ENCODE data around the gene ABCC4. TPM values are rescaled to one million over a fixed set of nuclear protein-coding genes. Genes with fewer than 3 reads are reported as not detected.

ABCC4 gene
- total RNA-seq, 2 donors from 2014 or later = 2.8 to 12.2 TPM

DNA sequence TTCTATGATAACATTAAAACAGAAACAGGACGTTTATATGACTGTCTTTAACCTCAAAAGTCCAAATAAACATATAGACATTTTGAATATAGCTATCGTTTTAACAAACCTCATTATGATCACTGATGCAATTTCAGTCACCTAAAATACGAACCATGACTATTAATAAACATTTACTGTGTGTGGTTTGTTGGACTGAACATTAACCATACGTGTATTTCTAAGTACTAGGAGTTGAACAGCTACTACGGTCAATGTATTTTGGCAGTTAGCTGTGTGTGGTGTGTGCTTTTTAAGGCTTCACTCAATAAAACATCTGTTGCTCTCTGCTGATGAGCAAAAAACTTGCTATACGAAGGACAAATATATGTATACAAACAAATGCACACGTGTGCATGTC, 281.4 kb downstream of the ABCC4 start:
- H3K4me1 ChIP-seq (ENCODE audit: control insufficient read depth in 1 of 2, low read depth in 2 of 2) = no peaks in the 10 kb centered on the region
- H3K4me3 ChIP-seq = no peak overlapping the region
- no peak for DNase-seq (ENCODE audit: low spot score)
- H3K36me3 ChIP-seq = no peaks in the 10 kb centered on the region
- no peak for TF ChIP-seq CTCF (IDR thresholded peaks at IDR 0.05)
- no peak overlapping the region for H3K27ac ChIP-seq
- ATAC-seq (ENCODE audit: insufficient number of reproducible peaks, low FRiP score, low read depth) = no peak
- H3K9me3 ChIP-seq = no peaks in the 10 kb centered on the region
- H3K27me3 ChIP-seq (replicated peaks; ENCODE audit: insufficient read depth) = no peaks in the 10 kb centered on the region

DNA sequence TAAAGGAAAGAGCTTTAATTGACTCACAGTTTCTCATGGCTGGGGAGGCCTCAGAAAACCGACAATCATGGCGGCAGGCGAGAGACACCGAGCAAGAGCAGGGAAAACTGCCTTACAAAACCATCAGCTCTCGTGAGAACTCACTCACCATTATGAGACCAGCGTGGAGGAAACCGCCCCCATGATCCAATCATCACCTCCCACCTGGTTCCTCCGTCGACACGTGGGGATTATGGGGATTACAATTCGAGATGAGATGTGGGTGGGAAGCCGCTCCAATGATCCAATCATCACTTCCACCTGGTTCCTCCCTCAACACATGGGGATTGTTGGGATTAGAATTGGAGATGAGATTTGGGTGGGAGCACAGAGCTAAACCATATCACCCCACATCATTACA, 293.9 kb downstream of the ABCC4 start:
- DNase-seq (ENCODE audit: low spot score) (no peak), ATAC-seq (ENCODE audit: insufficient number of reproducible peaks, low FRiP score, low read depth) (no peak)
- Histone ChIP-seq H3K36me3 (no peaks in the 10 kb centered on the region), H3K27me3 (replicated peaks; ENCODE audit: insufficient read depth) (no peaks in the 10 kb centered on the region), H3K4me3 (no peak overlapping the region), H3K4me1 (ENCODE audit: control insufficient read depth in 1 of 2, low read depth in 2 of 2) (peaks cover 0 to 8% of the 10 kb centered on the region in 2 donors), H3K9me3 (no peaks in the 10 kb centered on the region), H3K27ac (no peak overlapping the region)
- TF ChIP-seq CTCF (IDR thresholded peaks at IDR 0.05) = no peak

- H3K36me3 ChIP-seq = no peaks in the 10 kb centered on the region
- no peak for DNase-seq (ENCODE audit: low spot score)
- no peak for TF ChIP-seq CTCF (IDR thresholded peaks at IDR 0.05)
- H3K4me1 ChIP-seq (ENCODE audit: control insufficient read depth in 1 of 2, low read depth in 2 of 2) = peaks cover 0 to 8% of the 10 kb centered on the region in 2 donors
- ATAC-seq (ENCODE audit: insufficient number of reproducible peaks, low FRiP score, low read depth) = no peak
- H3K27ac ChIP-seq = no peak overlapping the region
- H3K27me3 ChIP-seq (replicated peaks; ENCODE audit: insufficient read depth) = no peaks in the 10 kb centered on the region
- no peaks in the 10 kb centered on the region for H3K9me3 ChIP-seq
- H3K4me3 ChIP-seq = no peak overlapping the region
Measured at GRCh38 chr13:95005300-95005699, 296.0 kb downstream of the ABCC4 start.

- Histone ChIP-seq H3K9me3 (no peaks in the 10 kb centered on the region), H3K4me1 (ENCODE audit: control insufficient read depth in 1 of 2, low read depth in 2 of 2) (peaks cover 0 to 8% of the 10 kb centered on the region in 2 donors), H3K27ac (no peak overlapping the region), H3K36me3 (no peaks in the 10 kb centered on the region), H3K27me3 (replicated peaks; ENCODE audit: insufficient read depth) (no peaks in the 10 kb centered on the region), H3K4me3 (peak overlapping the region; percentile 31)
- DNase-seq (ENCODE audit: low spot score) = no peak
- TF ChIP-seq CTCF (IDR thresholded peaks at IDR 0.05) = no peak
- ATAC-seq (ENCODE audit: insufficient number of reproducible peaks, low FRiP score, low read depth) = no peak
Measured at GRCh38 chr13:95003019-95003813, 298.0 kb downstream of the ABCC4 start.

DNA sequence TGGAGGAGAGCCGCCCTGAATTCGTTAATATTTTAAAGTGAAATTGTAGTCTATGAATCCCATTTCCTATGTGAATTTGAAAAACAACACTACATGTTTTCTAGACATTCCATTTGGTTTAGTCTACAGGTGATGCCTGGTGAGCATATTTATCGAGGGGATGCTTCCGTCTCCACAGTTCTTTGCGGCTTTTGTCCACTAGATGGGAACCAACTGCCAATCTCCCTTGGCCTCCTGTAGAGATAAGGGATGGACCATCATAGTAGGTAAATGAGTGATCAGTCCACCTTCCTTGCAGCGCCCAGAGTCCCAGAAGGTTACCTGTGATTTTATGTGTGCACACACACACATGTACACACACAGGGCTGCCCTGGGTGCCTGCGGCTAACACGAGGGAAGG, 299.1 kb downstream of the ABCC4 start:
- Histone ChIP-seq H3K36me3 (no peaks in the 10 kb centered on the region), H3K4me1 (ENCODE audit: control insufficient read depth in 1 of 2, low read depth in 2 of 2) (peaks cover 0 to 8% of the 10 kb centered on the region in 2 donors), H3K4me3 (no peak overlapping the region), H3K27ac (no peak overlapping the region), H3K27me3 (replicated peaks; ENCODE audit: insufficient read depth) (no peaks in the 10 kb centered on the region), H3K9me3 (no peaks in the 10 kb centered on the region)
- TF ChIP-seq CTCF (IDR thresholded peaks at IDR 0.05) = no peak
- ATAC-seq (ENCODE audit: insufficient number of reproducible peaks, low FRiP score, low read depth) (no peak), DNase-seq (ENCODE audit: low spot score) (no peak)

Data from thoracic aorta (tissue), 2 donors.